ENCODE measurements around the gene SLC35D1. TPM values are rescaled to one million over a fixed set of nuclear protein-coding genes. Genes with fewer than 3 reads are reported as not detected.

The SLC35D1 gene
- total and polyA plus RNA-seq, 2 donors from 2014 or later = 5.7 to 11.8 TPM

- intact Hi-C loops (cut with DNase I) = no loop called here
- DNase-seq = no peak
- Histone ChIP-seq H3K4me1 (ENCODE audit: control insufficient read depth in 2 of 3, insufficient read depth in 2 of 3, low read depth in 1 of 3, low read length in 3 of 3) (peaks cover 0 to 15% (median 0%) of the 10 kb centered on the region in 3 donors), H3K9ac (ENCODE audit: low read length in 3 of 3) (no peak overlapping the region), H3K27ac (ENCODE audit: low read depth in 2 of 2, low read length in 2 of 2) (peak overlapping the region in 1 of 2 donors; percentile 84), H3K36me3 (ENCODE audit: control insufficient read depth in 2 of 3, insufficient read depth in 3 of 3, low read length in 3 of 3) (peaks cover 0 to 3% (median 0%) of the 10 kb centered on the region in 3 donors), H3K27me3 (ENCODE audit: control insufficient read depth, insufficient read depth, low read length) (no peaks in the 10 kb centered on the region), H3K9me3 (ENCODE audit: control insufficient read depth in 2 of 3, insufficient read depth in 1 of 3, low read length in 3 of 3) (no peaks in the 10 kb centered on the region), H3K4me3 (ENCODE audit: low read length in 3 of 3) (no peak overlapping the region)
- no peak for TF ChIP-seq CTCF (IDR thresholded peaks at IDR 0.05; ENCODE audit: borderline replicate concordance, extremely low read depth, insufficient read depth)
- FAIRE-seq = no peak
Measured at GRCh38 chr1:67020304-67020703, 33.6 kb downstream of the SLC35D1 start.

- H3K27ac ChIP-seq (ENCODE audit: low read depth in 2 of 2, low read length in 2 of 2) = peak overlapping the region; percentile 5 to 84
- H3K27me3 ChIP-seq (ENCODE audit: control insufficient read depth, insufficient read depth, low read length) = no peaks in the 10 kb centered on the region
- FAIRE-seq (no peak), DNase-seq (peak in 2 of 5 donors; percentile 21 to 78)
- peaks cover 0 to 15% (median 0%) of the 10 kb centered on the region in 3 donors for H3K4me1 ChIP-seq (ENCODE audit: control insufficient read depth in 2 of 3, insufficient read depth in 2 of 3, low read depth in 1 of 3, low read length in 3 of 3)
- intact Hi-C loops (cut with DNase I) = no loop called here
- peaks cover 0 to 3% (median 0%) of the 10 kb centered on the region in 3 donors for H3K36me3 ChIP-seq (ENCODE audit: control insufficient read depth in 2 of 3, insufficient read depth in 3 of 3, low read length in 3 of 3)
- H3K4me3 ChIP-seq (ENCODE audit: low read length in 3 of 3) = no peak overlapping the region
- H3K9me3 ChIP-seq (ENCODE audit: control insufficient read depth in 2 of 3, insufficient read depth in 1 of 3, low read length in 3 of 3) = no peaks in the 10 kb centered on the region
- H3K9ac ChIP-seq (ENCODE audit: low read length in 3 of 3) = no peak overlapping the region
- TF ChIP-seq CTCF (IDR thresholded peaks at IDR 0.05; ENCODE audit: borderline replicate concordance, extremely low read depth, insufficient read depth) = no peak
Measured at GRCh38 chr1:67019600-67020136, 34.3 kb downstream of the SLC35D1 start.

- peaks cover 0 to 3% (median 0%) of the 10 kb centered on the region in 3 donors for H3K36me3 ChIP-seq (ENCODE audit: control insufficient read depth in 2 of 3, insufficient read depth in 3 of 3, low read length in 3 of 3)
- DNase-seq (no peak), FAIRE-seq (no peak)
- H3K9me3 ChIP-seq (ENCODE audit: control insufficient read depth in 2 of 3, insufficient read depth in 1 of 3, low read length in 3 of 3) = no peaks in the 10 kb centered on the region
- no peak for TF ChIP-seq CTCF (IDR thresholded peaks at IDR 0.05; ENCODE audit: borderline replicate concordance, extremely low read depth, insufficient read depth)
- peaks cover 0 to 15% (median 0%) of the 10 kb centered on the region in 3 donors for H3K4me1 ChIP-seq (ENCODE audit: control insufficient read depth in 2 of 3, insufficient read depth in 2 of 3, low read depth in 1 of 3, low read length in 3 of 3)
- H3K9ac ChIP-seq (ENCODE audit: low read length in 3 of 3) = no peak overlapping the region
- H3K4me3 ChIP-seq (ENCODE audit: low read length in 3 of 3) = no peak overlapping the region
- intact Hi-C loops (cut with DNase I) = no loop called here
- no peaks in the 10 kb centered on the region for H3K27me3 ChIP-seq (ENCODE audit: control insufficient read depth, insufficient read depth, low read length)
- peak overlapping the region; percentile 10 to 84 for H3K27ac ChIP-seq (ENCODE audit: low read depth in 2 of 2, low read length in 2 of 2)
Measured at GRCh38 chr1:67019121-67019520, 34.8 kb downstream of the SLC35D1 start.

All from kidney (tissue), 14 donors.